ENCODE data around the gene LMAN1.

LMAN1 gene

DNA sequence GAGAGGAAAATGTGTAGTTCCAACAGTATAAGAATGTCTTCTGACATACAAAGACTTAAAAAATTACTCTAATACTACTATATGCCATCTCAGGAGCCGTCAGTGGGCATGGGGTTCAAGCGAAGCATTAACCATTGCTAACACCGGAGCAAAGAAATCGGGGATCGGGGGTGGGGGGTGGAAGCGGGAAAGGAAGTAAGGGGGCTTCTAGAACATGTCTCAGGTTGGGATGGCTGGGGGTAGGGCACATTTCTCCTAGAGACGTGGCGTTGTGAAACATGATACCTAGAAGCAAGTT is 702 bp downstream of the LMAN1 start:
- Histone ChIP-seq H3K27ac (ENCODE audit: low read depth, low read length) (no peak overlapping the region), H3K4me1 (ENCODE audit: insufficient read depth, low read length) (peaks cover 11% of the 10 kb centered on the region; the same call in 1 of the 2 replicates), H3K4me3 (ENCODE audit: low read length) (peak overlapping the region; percentile 90), H3K27me3 (ENCODE audit: insufficient read depth, low read length) (peaks cover 41% of the 10 kb centered on the region), H3K9ac (ENCODE audit: low read depth, low read length) (peak overlapping the region; percentile 98), H3K36me3 (ENCODE audit: insufficient read depth, low read length) (peaks cover 36% of the 10 kb centered on the region), H3K9me3 (ENCODE audit: insufficient read depth, low read depth, low read length) (no peaks in the 10 kb centered on the region)
- WGBS = 2% methylated on average over 8 of the region's 8 CpGs

DNA sequence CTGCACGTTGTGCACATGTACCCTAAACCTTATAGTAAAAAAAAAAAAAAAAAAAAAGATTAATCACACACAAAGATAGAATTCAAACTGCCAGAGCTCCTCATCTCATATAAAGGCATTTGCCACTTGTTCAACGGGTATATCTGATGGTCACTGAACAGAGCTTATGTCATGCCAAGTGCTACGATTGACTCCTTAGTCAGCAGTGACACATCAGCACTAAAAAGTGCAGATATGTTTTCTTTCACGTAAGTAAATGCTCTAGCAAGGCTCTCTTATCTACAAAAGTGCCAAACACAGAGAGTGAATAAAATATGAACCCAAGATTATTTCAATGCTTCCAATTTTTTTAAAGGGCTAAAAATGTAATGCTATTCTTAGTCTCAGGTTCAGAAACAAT is 1.1 kb downstream of the LMAN1 start:
- peak overlapping the region; percentile 90 for H3K4me3 ChIP-seq (ENCODE audit: low read length)
- peaks cover 11% of the 10 kb centered on the region; the same call in 1 of the 2 replicates for H3K4me1 ChIP-seq (ENCODE audit: insufficient read depth, low read length)
- H3K27me3 ChIP-seq (ENCODE audit: insufficient read depth, low read length) = peaks cover 36% of the 10 kb centered on the region
- H3K36me3 ChIP-seq (ENCODE audit: insufficient read depth, low read length) = peaks cover 41% of the 10 kb centered on the region
- no peaks in the 10 kb centered on the region for H3K9me3 ChIP-seq (ENCODE audit: insufficient read depth, low read depth, low read length)
- WGBS = 53% methylated on average over 3 of the region's 4 CpGs
- peak overlapping the region; percentile 98; the same call in 1 of the 2 replicates for H3K9ac ChIP-seq (ENCODE audit: low read depth, low read length)
- H3K27ac ChIP-seq (ENCODE audit: low read depth, low read length) = no peak overlapping the region

DNA sequence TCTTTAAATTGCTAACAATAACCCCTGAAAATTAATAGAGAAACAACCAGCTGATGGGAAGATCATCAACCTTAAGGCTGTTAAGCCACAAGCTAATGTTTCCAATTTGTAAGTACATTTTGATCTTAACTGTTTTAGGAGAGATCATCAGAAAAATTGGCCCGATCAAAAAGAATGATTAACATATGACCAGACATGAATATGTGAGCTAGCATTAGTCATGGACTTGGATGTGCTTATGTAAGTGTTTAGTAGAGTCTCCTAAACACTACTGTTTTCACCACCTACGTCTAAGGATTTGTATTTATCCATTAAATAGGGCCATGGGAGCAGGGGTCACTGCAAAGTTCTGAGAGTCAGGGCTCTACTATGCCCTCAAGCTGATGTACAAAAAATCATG is 4.3 kb downstream of the LMAN1 start:
- Histone ChIP-seq H3K27me3 (ENCODE audit: insufficient read depth, low read length) (peaks cover 4% of the 10 kb centered on the region), H3K9me3 (ENCODE audit: insufficient read depth, low read depth, low read length) (no peaks in the 10 kb centered on the region), H3K4me1 (ENCODE audit: insufficient read depth, low read length) (peaks cover 11% of the 10 kb centered on the region; the same call in 1 of the 2 replicates), H3K27ac (ENCODE audit: low read depth, low read length) (no peak overlapping the region), H3K9ac (ENCODE audit: low read depth, low read length) (no peak overlapping the region), H3K4me3 (ENCODE audit: low read length) (no peak overlapping the region), H3K36me3 (ENCODE audit: insufficient read depth, low read length) (peaks cover 72% of the 10 kb centered on the region)
- 100% methylated on average over 2 of the region's 2 CpGs for WGBS

- Histone ChIP-seq H3K4me1 (ENCODE audit: insufficient read depth, low read length) (peaks cover 10% of the 10 kb centered on the region; the same call in 1 of the 2 replicates), H3K27ac (ENCODE audit: low read depth, low read length) (no peak overlapping the region), H3K27me3 (ENCODE audit: insufficient read depth, low read length) (no peaks in the 10 kb centered on the region), H3K9me3 (ENCODE audit: insufficient read depth, low read depth, low read length) (no peaks in the 10 kb centered on the region), H3K36me3 (ENCODE audit: insufficient read depth, low read length) (peaks cover 88% of the 10 kb centered on the region), H3K9ac (ENCODE audit: low read depth, low read length) (no peak overlapping the region), H3K4me3 (ENCODE audit: low read length) (no peak overlapping the region)
- WGBS = 93% methylated on average over 3 of the region's 4 CpGs
These were observed 5.9 kb downstream of the LMAN1 start for GRCh38 chr18:59353079-59353680.

GRCh38 chr18:59352250-59352855 is 6.7 kb downstream of the LMAN1 start:
- no peaks in the 10 kb centered on the region for H3K9me3 ChIP-seq (ENCODE audit: insufficient read depth, low read depth, low read length)
- no peak overlapping the region for H3K9ac ChIP-seq (ENCODE audit: low read depth, low read length)
- H3K36me3 ChIP-seq (ENCODE audit: insufficient read depth, low read length) = peaks cover 96% of the 10 kb centered on the region
- no peak overlapping the region for H3K27ac ChIP-seq (ENCODE audit: low read depth, low read length)
- H3K27me3 ChIP-seq (ENCODE audit: insufficient read depth, low read length) = no peaks in the 10 kb centered on the region
- 0 out of 2 replicates have a peak, but pooled peaks cover 2% of the 10 kb centered on the region for H3K4me1 ChIP-seq (ENCODE audit: insufficient read depth, low read length)
- no peak overlapping the region for H3K4me3 ChIP-seq (ENCODE audit: low read length)
- WGBS = 96% methylated on average over 3 of the region's 3 CpGs

DNA sequence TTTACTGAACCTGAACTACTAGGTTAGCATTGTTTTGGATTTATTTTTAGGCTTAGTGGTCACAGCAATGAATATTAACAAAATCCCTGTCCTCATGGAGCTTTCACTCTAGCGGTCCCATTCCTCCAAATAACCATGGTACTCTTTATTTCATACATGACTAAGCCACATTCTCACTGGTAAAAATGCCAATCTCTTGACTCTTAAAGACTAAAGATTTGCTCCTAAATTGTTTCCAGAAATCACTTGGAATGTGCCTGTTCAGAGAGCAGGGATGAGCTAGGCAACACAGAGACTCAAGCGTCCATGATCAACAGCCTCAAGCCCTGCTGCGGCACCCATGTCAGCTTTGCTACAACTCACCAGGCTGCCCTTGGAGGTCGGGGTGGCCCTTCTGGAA is 13.5 kb downstream of the LMAN1 start:
- H3K4me3 ChIP-seq (ENCODE audit: low read length) = no peak overlapping the region
- no peaks in the 10 kb centered on the region for H3K4me1 ChIP-seq (ENCODE audit: insufficient read depth, low read length)
- H3K9me3 ChIP-seq (ENCODE audit: insufficient read depth, low read depth, low read length) = peaks cover 3% of the 10 kb centered on the region; the same call in 1 of the 2 replicates
- 95% methylated on average over 4 of the region's 4 CpGs for WGBS
- no peak overlapping the region for H3K27ac ChIP-seq (ENCODE audit: low read depth, low read length)
- H3K36me3 ChIP-seq (ENCODE audit: insufficient read depth, low read length) = peaks cover 94% of the 10 kb centered on the region
- no peak overlapping the region for H3K9ac ChIP-seq (ENCODE audit: low read depth, low read length)
- H3K27me3 ChIP-seq (ENCODE audit: insufficient read depth, low read length) = no peaks in the 10 kb centered on the region

- peaks cover 3% of the 10 kb centered on the region; the same call in 1 of the 2 replicates for H3K9me3 ChIP-seq (ENCODE audit: insufficient read depth, low read depth, low read length)
- no peak overlapping the region for H3K27ac ChIP-seq (ENCODE audit: low read depth, low read length)
- H3K4me3 ChIP-seq (ENCODE audit: low read length) = no peak overlapping the region
- H3K4me1 ChIP-seq (ENCODE audit: insufficient read depth, low read length) = no peaks in the 10 kb centered on the region
- no peaks in the 10 kb centered on the region for H3K27me3 ChIP-seq (ENCODE audit: insufficient read depth, low read length)
- WGBS = no CpG with 5 or more reads among the region's 1 CpG
- H3K9ac ChIP-seq (ENCODE audit: low read depth, low read length) = no peak overlapping the region
- peaks cover 95% of the 10 kb centered on the region for H3K36me3 ChIP-seq (ENCODE audit: insufficient read depth, low read length)
These were observed 14.1 kb downstream of the LMAN1 start for GRCh38 chr18:59344996-59345395.

- Histone ChIP-seq H3K4me3 (ENCODE audit: low read length) (no peak overlapping the region), H3K4me1 (ENCODE audit: insufficient read depth, low read length) (no peaks in the 10 kb centered on the region), H3K36me3 (ENCODE audit: insufficient read depth, low read length) (peaks cover 95% of the 10 kb centered on the region), H3K27ac (ENCODE audit: low read depth, low read length) (no peak overlapping the region), H3K27me3 (ENCODE audit: insufficient read depth, low read length) (no peaks in the 10 kb centered on the region), H3K9me3 (ENCODE audit: insufficient read depth, low read depth, low read length) (peaks cover 3% of the 10 kb centered on the region; the same call in 1 of the 2 replicates), H3K9ac (ENCODE audit: low read depth, low read length) (no peak overlapping the region)
- WGBS = 88% methylated on average over 2 of the region's 2 CpGs
These were observed 15.1 kb downstream of the LMAN1 start for GRCh38 chr18:59343926-59344325.

GRCh38 chr18:59340817-59341216 is 18.2 kb downstream of the LMAN1 start:
- Histone ChIP-seq H3K27ac (ENCODE audit: low read depth, low read length) (no peak overlapping the region), H3K36me3 (ENCODE audit: insufficient read depth, low read length) (peaks cover 94% of the 10 kb centered on the region), H3K4me3 (ENCODE audit: low read length) (no peak overlapping the region)

GRCh38 chr18:59340312-59340711 is 18.8 kb downstream of the LMAN1 start:
- 100% methylated on average over 1 of the region's 2 CpGs for WGBS
- no peak overlapping the region for H3K4me3 ChIP-seq (ENCODE audit: low read length)
- H3K36me3 ChIP-seq (ENCODE audit: insufficient read depth, low read length) = peaks cover 94% of the 10 kb centered on the region
- no peak overlapping the region for H3K27ac ChIP-seq (ENCODE audit: low read depth, low read length)
- H3K9ac ChIP-seq (ENCODE audit: low read depth, low read length) = no peak overlapping the region
- no peaks in the 10 kb centered on the region for H3K4me1 ChIP-seq (ENCODE audit: insufficient read depth, low read length)
- H3K27me3 ChIP-seq (ENCODE audit: insufficient read depth, low read length) = no peaks in the 10 kb centered on the region
- H3K9me3 ChIP-seq (ENCODE audit: insufficient read depth, low read depth, low read length) = no peaks in the 10 kb centered on the region; the same call in 1 of the 2 replicates

More at GRCh38 chr18:59340817-59341216, 18.2 kb downstream of the LMAN1 start:
- Histone ChIP-seq H3K9ac (ENCODE audit: low read depth, low read length) (no peak overlapping the region), H3K27me3 (ENCODE audit: insufficient read depth, low read length) (no peaks in the 10 kb centered on the region), H3K4me1 (ENCODE audit: insufficient read depth, low read length) (no peaks in the 10 kb centered on the region), H3K9me3 (ENCODE audit: insufficient read depth, low read depth, low read length) (peaks cover 3% of the 10 kb centered on the region; the same call in 1 of the 2 replicates)

GRCh38 chr18:59332986-59333385 is 26.1 kb downstream of the LMAN1 start:
- no peak overlapping the region for H3K27ac ChIP-seq (ENCODE audit: low read depth, low read length)
- no peak overlapping the region for H3K9ac ChIP-seq (ENCODE audit: low read depth, low read length)
- H3K4me3 ChIP-seq (ENCODE audit: low read length) = no peak overlapping the region
- no peaks in the 10 kb centered on the region for H3K9me3 ChIP-seq (ENCODE audit: insufficient read depth, low read depth, low read length)
- WGBS = 98% methylated on average over 3 of the region's 3 CpGs
- no peaks in the 10 kb centered on the region for H3K4me1 ChIP-seq (ENCODE audit: insufficient read depth, low read length)
- H3K27me3 ChIP-seq (ENCODE audit: insufficient read depth, low read length) = no peaks in the 10 kb centered on the region
- peaks cover 98% of the 10 kb centered on the region for H3K36me3 ChIP-seq (ENCODE audit: insufficient read depth, low read length)

All from HUES64 (cell line).